ENCODE measurements around the gene SREK1IP1. TPM values are rescaled to one million over a fixed set of nuclear protein-coding genes. Genes with fewer than 3 reads are reported as not detected.

Gene SREK1IP1
- total and polyA plus RNA-seq, 2 of the 13 experiments (the other 11 are each of a cell fraction or from before 2014, with no cell fraction given), result 3.1 to 16.5 TPM

- TF ChIP-seq MNT (IDR thresholded peaks at IDR 0.05) (0 out of 2 replicates have a peak, but pooled peaks have one; percentile 8), KAT8 (CRISPR knock-in tag; IDR thresholded peaks at IDR 0.05) (peak; percentile 95), ZFX (CRISPR knock-in tag; IDR thresholded peaks at IDR 0.05; ENCODE audit: low read depth) (peak; percentile 100), LCORL (IDR thresholded peaks at IDR 0.05) (0 out of 2 replicates have a peak, but pooled peaks have one; percentile 5), LCORL (CRISPR knock-in tag; IDR thresholded peaks at IDR 0.05) (no peak; the same call in 1 of the 2 replicates), NFYB (CRISPR knock-in tag; IDR thresholded peaks at IDR 0.05) (no peak), ZNF639 (CRISPR knock-in tag; conservative IDR thresholded peaks at IDR 0.05) (peak; percentile 70; the same call in 1 of the 2 replicates), SALL2 (CRISPR knock-in tag; IDR thresholded peaks at IDR 0.05) (0 out of 2 replicates have a peak, but pooled peaks have one; percentile 55), HNF4G (IDR thresholded peaks at IDR 0.05; ENCODE audit: borderline replicate concordance, low read depth, low read length) (no peak), HNF4G (CRISPR knock-in tag; IDR thresholded peaks at IDR 0.05; ENCODE audit: borderline replicate concordance, low read depth) (no peak), HINFP (CRISPR knock-in tag; IDR thresholded peaks at IDR 0.05; ENCODE audit: low read depth) (0 out of 2 replicates have a peak, but pooled peaks have one; percentile 57), ZSCAN25 (CRISPR knock-in tag; IDR thresholded peaks at IDR 0.05) (peak; percentile 76), REPIN1 (CRISPR knock-in tag; IDR thresholded peaks at IDR 0.05; ENCODE audit: borderline replicate concordance, low read depth) (peak; percentile 88), RNF2 (conservative IDR thresholded peaks at IDR 0.05; ENCODE audit: low read depth) (0 out of 2 replicates have a peak, but pooled peaks have one; percentile 52), ZNF720 (CRISPR knock-in tag; IDR thresholded peaks at IDR 0.05) (peak; percentile 42; the same call in 1 of the 2 replicates), ZNF761 (CRISPR knock-in tag; conservative IDR thresholded peaks at IDR 0.05) (peak; percentile 38; the same call in 1 of the 2 replicates), ZNF724P (CRISPR knock-in tag; IDR thresholded peaks at IDR 0.05; ENCODE audit: borderline replicate concordance) (no peak), SIN3B (IDR thresholded peaks at IDR 0.05; ENCODE audit: low read length) (peak; percentile 82), ZNF34 (CRISPR knock-in tag; IDR thresholded peaks at IDR 0.05; ENCODE audit: borderline replicate concordance) (peak; percentile 95; the same call in 1 of the 2 replicates)
- TF ChIP-seq, protein P1, sequence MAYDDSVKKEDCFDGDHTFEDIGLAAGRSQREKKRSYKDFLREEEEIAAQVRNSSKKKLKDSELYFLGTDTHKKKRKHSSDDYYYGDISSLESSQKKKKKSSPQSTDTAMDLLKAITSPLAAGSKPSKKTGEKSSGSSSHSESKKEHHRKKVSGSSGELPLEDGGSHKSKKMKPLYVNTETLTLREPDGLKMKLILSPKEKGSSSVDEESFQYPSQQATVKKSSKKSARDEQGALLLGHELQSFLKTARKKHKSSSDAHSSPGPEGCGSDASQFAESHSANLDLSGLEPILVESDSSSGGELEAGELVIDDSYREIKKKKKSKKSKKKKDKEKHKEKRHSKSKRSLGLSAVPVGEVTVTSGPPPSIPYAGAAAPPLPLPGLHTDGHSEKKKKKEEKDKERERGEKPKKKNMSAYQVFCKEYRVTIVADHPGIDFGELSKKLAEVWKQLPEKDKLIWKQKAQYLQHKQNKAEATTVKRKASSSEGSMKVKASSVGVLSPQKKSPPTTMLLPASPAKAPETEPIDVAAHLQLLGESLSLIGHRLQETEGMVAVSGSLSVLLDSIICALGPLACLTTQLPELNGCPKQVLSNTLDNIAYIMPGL (CRISPR knock-in tag; IDR thresholded peaks at IDR 0.05; ENCODE audit: borderline replicate concordance in 1 of 2, low read depth in 1 of 2), result peak; percentile 93 to 98
- TF ChIP-seq, protein P2, sequence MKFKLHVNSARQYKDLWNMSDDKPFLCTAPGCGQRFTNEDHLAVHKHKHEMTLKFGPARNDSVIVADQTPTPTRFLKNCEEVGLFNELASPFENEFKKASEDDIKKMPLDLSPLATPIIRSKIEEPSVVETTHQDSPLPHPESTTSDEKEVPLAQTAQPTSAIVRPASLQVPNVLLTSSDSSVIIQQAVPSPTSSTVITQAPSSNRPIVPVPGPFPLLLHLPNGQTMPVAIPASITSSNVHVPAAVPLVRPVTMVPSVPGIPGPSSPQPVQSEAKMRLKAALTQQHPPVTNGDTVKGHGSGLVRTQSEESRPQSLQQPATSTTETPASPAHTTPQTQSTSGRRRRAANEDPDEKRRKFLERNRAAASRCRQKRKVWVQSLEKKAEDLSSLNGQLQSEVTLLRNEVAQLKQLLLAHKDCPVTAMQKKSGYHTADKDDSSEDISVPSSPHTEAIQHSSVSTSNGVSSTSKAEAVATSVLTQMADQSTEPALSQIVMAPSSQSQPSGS (CRISPR knock-in tag; IDR thresholded peaks at IDR 0.05), result peak; percentile 71; the same call in 1 of the 2 replicates
These were observed at the start of gene SREK1IP1, which contains the start of gene CWC27 (continued) for GRCh38 chr5:64768358-64769312.
